ENCODE results near the gene EMC8. TPM values are rescaled to one million over a fixed set of nuclear protein-coding genes. Genes with fewer than 3 reads are reported as not detected.

The EMC8 gene
- total RNA-seq, 1 donor from 2014 or later: 20.0 TPM

- peak; percentile 76 for DNase-seq
- H3K9me3 ChIP-seq: no peaks in the 10 kb centered on the region
- peak; percentile 87 for ATAC-seq
- intact Hi-C loops (cut with DNase I): no loop called here
- peak within 1 kb of the TSS; percentile 55 for H3K4me3 ChIP-seq
- no peaks in the 10 kb centered on the region for H3K36me3 ChIP-seq
- TF ChIP-seq, protein P1, sequence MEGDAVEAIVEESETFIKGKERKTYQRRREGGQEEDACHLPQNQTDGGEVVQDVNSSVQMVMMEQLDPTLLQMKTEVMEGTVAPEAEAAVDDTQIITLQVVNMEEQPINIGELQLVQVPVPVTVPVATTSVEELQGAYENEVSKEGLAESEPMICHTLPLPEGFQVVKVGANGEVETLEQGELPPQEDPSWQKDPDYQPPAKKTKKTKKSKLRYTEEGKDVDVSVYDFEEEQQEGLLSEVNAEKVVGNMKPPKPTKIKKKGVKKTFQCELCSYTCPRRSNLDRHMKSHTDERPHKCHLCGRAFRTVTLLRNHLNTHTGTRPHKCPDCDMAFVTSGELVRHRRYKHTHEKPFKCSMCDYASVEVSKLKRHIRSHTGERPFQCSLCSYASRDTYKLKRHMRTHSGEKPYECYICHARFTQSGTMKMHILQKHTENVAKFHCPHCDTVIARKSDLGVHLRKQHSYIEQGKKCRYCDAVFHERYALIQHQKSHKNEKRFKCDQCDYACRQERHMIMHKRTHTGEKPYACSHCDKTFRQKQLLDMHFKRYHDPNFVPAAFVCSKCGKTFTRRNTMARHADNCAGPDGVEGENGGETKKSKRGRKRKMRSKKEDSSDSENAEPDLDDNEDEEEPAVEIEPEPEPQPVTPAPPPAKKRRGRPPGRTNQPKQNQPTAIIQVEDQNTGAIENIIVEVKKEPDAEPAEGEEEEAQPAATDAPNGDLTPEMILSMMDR (IDR thresholded peaks at IDR 0.05): no peak
- H3K27ac ChIP-seq: no peak within 1 kb of the TSS
- peaks cover 16% of the 10 kb centered on the region for H3K4me1 ChIP-seq
- H3K27me3 ChIP-seq: no peaks in the 10 kb centered on the region
Observed at GRCh38 chr16:85750827-85751697, 48.3 kb downstream of the EMC8 start, which contains the start of gene C16orf74. TSS of gene C16orf74 (minus strand) at chr16:85751096. CDS start at chr16:85735217, 15,879 bp downstream.

- ATAC-seq: peak; percentile 40
- intact Hi-C loops (cut with DNase I): no loop called here
- H3K36me3 ChIP-seq: no peaks in the 10 kb centered on the region
- TF ChIP-seq, protein P1 (IDR thresholded peaks at IDR 0.05): no peak
- H3K27ac ChIP-seq: no peak overlapping the region
- H3K4me1 ChIP-seq: peaks cover 16% of the 10 kb centered on the region
- peak overlapping the region; percentile 55 for H3K4me3 ChIP-seq
- no peaks in the 10 kb centered on the region for H3K9me3 ChIP-seq
- peak; percentile 70 for DNase-seq
- no peaks in the 10 kb centered on the region for H3K27me3 ChIP-seq
Observed at GRCh38 chr16:85750146-85750826, 49.1 kb downstream of the EMC8 start.

GRCh38 chr16:85749771-85750145, 49.6 kb downstream of the EMC8 start:
- peak overlapping the region; percentile 55 for H3K4me3 ChIP-seq
- intact Hi-C loops (cut with DNase I): no loop called here
- no peak for DNase-seq

DNA sequence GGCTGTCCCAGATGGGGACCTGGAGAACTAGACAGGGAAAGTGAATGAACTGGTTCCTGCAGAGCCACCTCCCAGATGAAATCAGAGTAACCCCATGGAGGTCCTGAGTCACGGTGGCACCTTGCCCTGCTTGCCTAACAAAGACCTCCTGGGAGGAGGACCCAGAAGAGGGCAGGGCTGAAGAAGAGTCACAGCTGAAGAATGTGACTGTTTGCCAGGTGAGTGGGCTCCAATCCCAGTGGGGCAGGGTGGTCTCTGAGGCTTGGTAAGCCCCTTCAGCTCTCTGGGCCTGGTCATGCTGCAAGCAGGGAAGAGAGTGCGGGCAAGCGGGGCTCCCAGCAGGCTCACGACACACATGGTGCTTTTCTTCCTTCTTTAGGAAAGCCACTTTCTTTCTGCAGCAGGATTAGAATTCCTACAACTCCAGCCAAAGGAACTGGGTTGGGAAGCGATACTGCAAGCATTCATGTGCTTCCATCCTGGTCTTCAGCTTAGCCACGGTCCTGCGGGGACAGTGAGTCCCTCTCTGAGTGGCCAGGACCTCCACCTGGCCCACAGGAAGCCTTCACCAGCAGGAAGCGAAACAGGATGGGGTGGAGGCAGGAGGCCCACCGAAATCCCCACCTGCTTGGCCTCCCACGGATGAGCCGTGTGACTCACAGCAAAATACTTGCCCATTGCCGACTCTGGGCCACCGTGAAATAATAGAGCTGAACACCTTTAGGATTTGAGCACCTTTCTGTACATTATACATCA, 52.7 kb downstream of the EMC8 start:
- no peak for ATAC-seq

More at GRCh38 chr16:85749771-85750145, 49.6 kb downstream of the EMC8 start:
- Histone ChIP-seq H3K4me1 (peaks cover 16% of the 10 kb centered on the region), H3K36me3 (no peaks in the 10 kb centered on the region), H3K27ac (no peak overlapping the region), H3K27me3 (no peaks in the 10 kb centered on the region), H3K9me3 (no peaks in the 10 kb centered on the region)
- ATAC-seq: no peak
- TF ChIP-seq, protein P1 (IDR thresholded peaks at IDR 0.05): no peak

More for the DNA sequence above, 52.7 kb downstream of the EMC8 start:
- no peak overlapping the region for H3K4me3 ChIP-seq
- H3K27me3 ChIP-seq: no peaks in the 10 kb centered on the region
- intact Hi-C loops (cut with DNase I): no loop called here
- H3K4me1 ChIP-seq: peaks cover 16% of the 10 kb centered on the region
- no peaks in the 10 kb centered on the region for H3K36me3 ChIP-seq
- no peaks in the 10 kb centered on the region for H3K9me3 ChIP-seq
- no peak overlapping the region for H3K27ac ChIP-seq
- TF ChIP-seq, protein P1 (IDR thresholded peaks at IDR 0.05): no peak
- DNase-seq: no peak
